OCI-LY3 (cell line): ENCODE measurements around the gene S100Z.

Experiments used
- H2AFZ ChIP-seq: fragments of 200-600, 300-600 bp; shearing (Covaris generic); 2 replicates; pipeline ENCODE4 v1.6.0; 2014; ENCODE audit warnings: antibody characterized with exemption, low read depth, low read length
- H3K27ac ChIP-seq: fragments of 200-600, 300-600 bp; sonication (generic); 2 replicates; pipeline ENCODE4 v1.5.1; 2014; ENCODE audit warnings: mild to moderate bottlenecking, low read length, moderate library complexity, mixed read lengths
- H3K27me3 ChIP-seq: fragments of 200-600, 300-600 bp; sonication (generic); 2 replicates; pipeline ENCODE4 v1.6.1; 2014; ENCODE audit warnings: low read depth, low read length, mixed read lengths
- H3K36me3 ChIP-seq: fragments of 200-600, 300-600 bp; sonication (generic); replicated peaks from 2 replicates; pipeline ENCODE3; 2014; ENCODE audit warnings: low read depth, low read length, mixed read lengths
- H3K4me1 ChIP-seq: fragments of 300-600, 200-600 bp; sonication (generic); 2 replicates; pipeline ENCODE4 v1.6.1; 2014; ENCODE audit warnings: low read length, mixed read lengths
- H3K4me2 ChIP-seq: fragments of 200-600, 300-600 bp; sonication (generic); 2 replicates; pipeline ENCODE4 v1.6.1; 2014; ENCODE audit warnings: low read length, mixed read lengths
- H3K4me3 ChIP-seq: fragments of 300-600, 200-600 bp; sonication (generic); 2 replicates; pipeline ENCODE4 v1.5.1; 2014; ENCODE audit warnings: antibody characterized with exemption, mild to moderate bottlenecking, low read length, moderate library complexity
- H3K79me2 ChIP-seq: fragments of 300-600, 200-600 bp; shearing (Covaris generic); 2 replicates; pipeline ENCODE4 v1.6.1; 2014; ENCODE audit warnings: mild to moderate bottlenecking, low read length, mixed read lengths
- H3K9ac ChIP-seq: fragments of 300-600, 200-600 bp; shearing (Covaris generic); 2 replicates; pipeline ENCODE4 v1.6.0; 2014; ENCODE audit warnings: mild to moderate bottlenecking, low read length, moderate library complexity
- H3K9me3 ChIP-seq: fragments of 200-600, 300-600 bp; shearing (Covaris generic); 2 replicates; pipeline ENCODE4 v1.6.1; 2014; ENCODE audit warnings: low read length, mixed read lengths; ENCODE audit not compliant: insufficient read depth
- H4K20me1 ChIP-seq: fragments of 200-600, 300-600 bp; sonication (generic); 2 replicates; pipeline ENCODE4 v1.6.1; 2016; ENCODE audit warnings: low read length, mixed read lengths; ENCODE audit not compliant: insufficient read depth
- CTCF ChIP-seq: fragments of 200-600, 300-600 bp; sonication (generic); IDR thresholded peaks from 2 replicates; pipeline ENCODE4 v1.5.1; 2014; ENCODE audit warnings: antibody characterized with exemption, low read length, low read depth
- EZH2phosphoT487 ChIP-seq: fragments of 200-600 bp; shearing (Covaris generic); IDR thresholded peaks from 2 replicates; pipeline ENCODE4 v1.6.1; 2018; ENCODE audit warnings: antibody characterized with exemption, mixed run types, low read depth

The S100Z gene

GRCh38 chr5:76930083-76930482, 80.3 kb downstream of the S100Z start:
- Histone ChIP-seq H3K9me3 (no peaks in the 10 kb centered on the region), H3K9ac (no peak overlapping the region), H4K20me1 (no peaks in the 10 kb centered on the region), H3K4me3 (no peak overlapping the region), H3K27me3 (peaks cover 16% of the 10 kb centered on the region; the same call in 1 of the 2 replicates), H3K79me2 (no peaks in the 10 kb centered on the region), H3K27ac (no peak overlapping the region), H3K4me1 (no peaks in the 10 kb centered on the region), H3K36me3 (no peaks in the 10 kb centered on the region), H3K4me2 (no peak overlapping the region), H2AFZ (no peak overlapping the region)
- TF ChIP-seq EZH2phosphoT487 = no peak
- TF ChIP-seq CTCF = no peak

GRCh38 chr5:76938177-76938576, 88.4 kb downstream of the S100Z start:
- TF ChIP-seq EZH2phosphoT487 (no peak), CTCF (no peak)
- H3K79me2 ChIP-seq = no peaks in the 10 kb centered on the region

GRCh38 chr5:76941000-76941399, 91.2 kb downstream of the S100Z start:
- Histone ChIP-seq H3K9ac (no peak overlapping the region), H3K27me3 (no peaks in the 10 kb centered on the region), H4K20me1 (no peaks in the 10 kb centered on the region), H3K4me1 (peaks cover 16% of the 10 kb centered on the region), H3K4me2 (no peak overlapping the region), H3K36me3 (no peaks in the 10 kb centered on the region), H3K9me3 (no peaks in the 10 kb centered on the region), H3K79me2 (no peaks in the 10 kb centered on the region), H3K27ac (no peak overlapping the region), H2AFZ (no peak overlapping the region), H3K4me3 (no peak overlapping the region)
- no peak for TF ChIP-seq EZH2phosphoT487

More at GRCh38 chr5:76938177-76938576, 88.4 kb downstream of the S100Z start:
- H3K36me3 ChIP-seq = no peaks in the 10 kb centered on the region
- H3K4me2 ChIP-seq = peak overlapping the region; percentile 36
- H3K4me1 ChIP-seq = peaks cover 16% of the 10 kb centered on the region
- no peak overlapping the region for H3K4me3 ChIP-seq
- no peak overlapping the region for H3K9ac ChIP-seq
- no peak overlapping the region for H2AFZ ChIP-seq
- H4K20me1 ChIP-seq = no peaks in the 10 kb centered on the region
- H3K9me3 ChIP-seq = no peaks in the 10 kb centered on the region
- H3K27ac ChIP-seq = no peak overlapping the region
- H3K27me3 ChIP-seq = no peaks in the 10 kb centered on the region

GRCh38 chr5:76941442-76941841, 91.6 kb downstream of the S100Z start:
- H3K79me2 ChIP-seq = no peaks in the 10 kb centered on the region
- no peaks in the 10 kb centered on the region for H3K27me3 ChIP-seq
- H3K4me2 ChIP-seq = no peak overlapping the region
- H3K36me3 ChIP-seq = no peaks in the 10 kb centered on the region
- no peak overlapping the region for H3K4me3 ChIP-seq
- H3K27ac ChIP-seq = no peak overlapping the region
- H2AFZ ChIP-seq = no peak overlapping the region
- H3K9ac ChIP-seq = no peak overlapping the region
- no peak for TF ChIP-seq EZH2phosphoT487
- no peak for TF ChIP-seq CTCF
- H4K20me1 ChIP-seq = no peaks in the 10 kb centered on the region
- no peaks in the 10 kb centered on the region for H3K9me3 ChIP-seq
- H3K4me1 ChIP-seq = peaks cover 20% of the 10 kb centered on the region

- TF ChIP-seq EZH2phosphoT487 (no peak), CTCF (no peak)
- Histone ChIP-seq H3K36me3 (no peaks in the 10 kb centered on the region), H3K9me3 (no peaks in the 10 kb centered on the region), H3K27ac (no peak overlapping the region), H3K79me2 (no peaks in the 10 kb centered on the region), H3K4me1 (peaks cover 17% of the 10 kb centered on the region), H3K4me3 (no peak overlapping the region), H3K4me2 (no peak overlapping the region), H3K27me3 (no peaks in the 10 kb centered on the region), H3K9ac (no peak overlapping the region), H4K20me1 (no peaks in the 10 kb centered on the region), H2AFZ (no peak overlapping the region)
Observed at GRCh38 chr5:76942581-76942980, 92.8 kb downstream of the S100Z start.
